ENCODE measurements around the gene TPH2.

Gene TPH2

DNA sequence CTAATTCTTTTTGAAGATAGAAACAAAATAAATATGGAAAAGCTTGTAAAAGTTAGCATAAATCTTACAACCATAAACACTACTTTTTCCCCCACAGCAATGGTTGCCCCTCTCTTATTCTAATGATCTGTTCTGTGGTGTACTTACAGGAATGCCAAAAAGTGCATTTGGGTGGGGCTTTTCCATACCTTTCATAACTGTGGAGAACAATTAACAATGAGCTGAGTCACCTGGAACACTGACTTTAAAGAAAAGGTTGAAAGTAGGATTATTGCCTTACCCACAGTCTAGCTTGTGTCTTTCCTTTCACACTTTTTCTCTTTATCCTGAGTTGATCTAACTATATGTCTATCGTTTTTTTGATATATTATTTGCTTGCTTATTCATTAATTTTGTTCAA, 86.9 kb downstream of the TPH2 start:
- in situ Hi-C loops (cut with MboI; ENCODE audit: low pct_unique_long_range_greater_than_20kb, low sequenced_read_pairs, unreplicated experiment) = no loop called here
- TF ChIP-seq, protein P1, sequence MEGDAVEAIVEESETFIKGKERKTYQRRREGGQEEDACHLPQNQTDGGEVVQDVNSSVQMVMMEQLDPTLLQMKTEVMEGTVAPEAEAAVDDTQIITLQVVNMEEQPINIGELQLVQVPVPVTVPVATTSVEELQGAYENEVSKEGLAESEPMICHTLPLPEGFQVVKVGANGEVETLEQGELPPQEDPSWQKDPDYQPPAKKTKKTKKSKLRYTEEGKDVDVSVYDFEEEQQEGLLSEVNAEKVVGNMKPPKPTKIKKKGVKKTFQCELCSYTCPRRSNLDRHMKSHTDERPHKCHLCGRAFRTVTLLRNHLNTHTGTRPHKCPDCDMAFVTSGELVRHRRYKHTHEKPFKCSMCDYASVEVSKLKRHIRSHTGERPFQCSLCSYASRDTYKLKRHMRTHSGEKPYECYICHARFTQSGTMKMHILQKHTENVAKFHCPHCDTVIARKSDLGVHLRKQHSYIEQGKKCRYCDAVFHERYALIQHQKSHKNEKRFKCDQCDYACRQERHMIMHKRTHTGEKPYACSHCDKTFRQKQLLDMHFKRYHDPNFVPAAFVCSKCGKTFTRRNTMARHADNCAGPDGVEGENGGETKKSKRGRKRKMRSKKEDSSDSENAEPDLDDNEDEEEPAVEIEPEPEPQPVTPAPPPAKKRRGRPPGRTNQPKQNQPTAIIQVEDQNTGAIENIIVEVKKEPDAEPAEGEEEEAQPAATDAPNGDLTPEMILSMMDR (IDR thresholded peaks at IDR 0.05; ENCODE audit: extremely low read depth, insufficient read depth, missing control alignments) = no peak
- DNase-seq (ENCODE audit: low spot score) = no peak

DNA sequence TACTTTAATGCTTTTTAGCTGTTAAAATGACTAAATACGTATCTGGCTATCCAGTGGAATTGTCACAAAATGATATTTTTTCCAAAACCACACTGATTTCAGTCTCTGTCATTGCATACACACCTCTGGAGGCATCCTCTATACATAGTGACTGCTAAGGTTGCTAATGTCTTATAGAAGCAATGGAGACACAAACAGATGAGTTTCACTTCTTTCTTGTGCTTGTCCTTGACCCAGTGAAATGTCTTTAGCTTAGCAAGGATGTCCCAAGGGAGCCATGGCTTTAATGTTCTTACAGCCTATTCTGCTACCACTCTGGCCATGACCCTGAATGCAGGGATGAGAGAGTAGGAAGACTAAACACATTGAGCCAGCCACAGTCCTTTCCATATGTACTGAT, 90.3 kb downstream of the TPH2 start:
- in situ Hi-C loops (cut with MboI; ENCODE audit: low pct_unique_long_range_greater_than_20kb, low sequenced_read_pairs, unreplicated experiment) = no loop called here
- TF ChIP-seq, protein P1 (IDR thresholded peaks at IDR 0.05; ENCODE audit: extremely low read depth, insufficient read depth, missing control alignments) = no peak
- DNase-seq (ENCODE audit: low spot score) = no peak

DNA sequence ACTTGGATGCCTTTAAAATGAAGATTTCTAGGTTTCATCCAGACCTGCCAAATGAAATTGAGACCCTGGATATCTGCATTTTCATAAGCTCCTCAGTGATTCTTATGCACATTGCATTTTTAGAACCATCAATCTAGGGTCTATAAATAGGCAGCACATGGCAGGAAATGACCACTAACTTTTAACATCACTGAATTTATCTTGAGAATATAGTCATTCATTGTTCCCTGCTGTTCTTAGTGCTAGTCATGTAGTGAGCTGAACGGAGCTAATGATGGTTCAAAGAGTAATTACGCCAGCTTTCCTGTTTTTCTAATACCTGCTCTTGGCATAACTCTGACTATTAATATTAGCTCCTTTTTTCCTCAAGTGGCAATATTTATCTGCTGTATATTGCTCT, 91.6 kb downstream of the TPH2 start:
- in situ Hi-C loops (cut with MboI; ENCODE audit: low pct_unique_long_range_greater_than_20kb, low sequenced_read_pairs, unreplicated experiment) = no loop called here

DNA sequence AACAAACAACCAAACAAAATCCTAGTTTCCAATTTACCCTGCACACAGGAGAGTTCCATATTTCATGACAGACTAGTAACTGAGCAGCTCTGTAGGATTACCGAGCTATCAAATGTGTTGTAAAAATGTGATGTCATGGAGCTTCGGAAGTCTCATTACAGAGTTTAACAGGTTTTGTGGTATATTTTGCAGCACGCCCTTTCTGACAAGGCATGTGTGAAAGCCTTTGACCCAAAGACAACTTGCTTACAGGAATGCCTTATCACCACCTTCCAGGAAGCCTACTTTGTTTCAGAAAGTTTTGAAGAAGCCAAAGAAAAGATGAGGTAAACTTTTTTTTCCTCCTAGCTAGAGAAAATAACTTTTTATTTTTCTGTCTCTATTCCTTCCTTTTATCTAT, 92.4 kb downstream of the TPH2 start:
- TF ChIP-seq, protein P1 (IDR thresholded peaks at IDR 0.05; ENCODE audit: extremely low read depth, insufficient read depth, missing control alignments) = no peak
- in situ Hi-C loops (cut with MboI; ENCODE audit: low pct_unique_long_range_greater_than_20kb, low sequenced_read_pairs, unreplicated experiment) = no loop called here
- no peak for DNase-seq (ENCODE audit: low spot score)

More for the DNA sequence above, 91.6 kb downstream of the TPH2 start:
- TF ChIP-seq, protein P1 (IDR thresholded peaks at IDR 0.05; ENCODE audit: extremely low read depth, insufficient read depth, missing control alignments) = no peak
- DNase-seq (ENCODE audit: low spot score) = no peak

DNA sequence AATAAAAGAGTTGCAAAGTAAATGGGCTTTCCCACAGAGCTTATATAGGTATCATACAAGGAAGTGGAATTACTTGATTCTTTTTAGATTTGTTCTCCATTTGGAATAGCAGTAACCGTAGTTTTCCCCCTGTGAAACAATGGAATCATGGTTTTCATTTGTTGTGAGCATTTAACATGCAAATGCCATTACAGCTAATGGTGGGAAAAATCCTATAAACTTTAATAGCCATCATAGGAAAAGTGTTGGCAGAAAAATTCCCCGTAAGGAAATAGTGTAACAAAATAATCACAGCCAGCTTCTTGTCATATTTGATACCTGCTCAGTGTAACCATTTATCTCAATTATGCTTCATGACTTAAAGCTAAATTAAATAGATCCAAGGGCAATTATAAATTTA, 95.3 kb downstream of the TPH2 start:
- TF ChIP-seq, protein P1 (IDR thresholded peaks at IDR 0.05; ENCODE audit: extremely low read depth, insufficient read depth, missing control alignments) = no peak
- in situ Hi-C loops (cut with MboI; ENCODE audit: low pct_unique_long_range_greater_than_20kb, low sequenced_read_pairs, unreplicated experiment) = no loop called here
- no peak for DNase-seq (ENCODE audit: low spot score)

DNA sequence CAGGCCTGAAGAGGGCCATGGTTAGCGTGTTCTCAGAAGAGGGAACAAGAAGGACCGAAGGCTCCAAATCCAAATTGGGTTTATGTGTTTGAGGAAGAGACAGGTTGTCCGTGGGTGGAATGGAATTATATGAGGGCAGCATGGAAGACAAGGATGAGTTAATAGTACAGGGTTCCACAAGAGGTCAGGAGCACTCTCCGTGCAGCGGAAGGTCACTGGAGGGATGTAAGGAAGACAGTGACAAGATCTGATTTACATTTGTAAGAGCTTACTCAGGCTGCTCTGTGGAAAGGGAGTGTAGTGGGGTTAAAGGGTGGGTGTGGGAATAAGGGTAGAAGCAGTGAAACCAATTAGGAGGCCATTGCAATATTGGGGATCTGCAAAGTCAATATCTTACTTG, 97.0 kb downstream of the TPH2 start:
- TF ChIP-seq, protein P1 (IDR thresholded peaks at IDR 0.05; ENCODE audit: extremely low read depth, insufficient read depth, missing control alignments) = no peak
- DNase-seq (ENCODE audit: low spot score) = no peak
- in situ Hi-C loops (cut with MboI; ENCODE audit: low pct_unique_long_range_greater_than_20kb, low sequenced_read_pairs, unreplicated experiment) = no loop called here

DNA sequence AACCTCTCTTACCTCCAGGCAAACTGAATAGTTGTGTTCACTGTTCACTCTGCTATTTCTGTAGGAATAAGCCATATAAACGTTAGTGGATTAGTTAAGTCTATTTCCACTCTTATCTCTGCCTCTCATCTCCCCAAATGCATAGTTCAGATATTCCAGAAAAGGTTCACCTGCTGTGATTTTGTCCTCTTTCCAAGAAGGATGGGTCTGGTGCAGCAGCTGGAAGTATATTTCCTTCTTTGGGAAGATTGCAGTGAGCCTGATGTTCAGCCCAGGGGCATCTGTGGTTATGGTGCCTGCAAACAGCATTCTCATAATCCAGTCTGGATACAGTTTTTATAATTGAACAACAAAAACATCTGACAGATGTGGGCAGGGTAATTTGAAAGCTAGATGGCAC, 97.7 kb downstream of the TPH2 start:
- TF ChIP-seq, protein P1 (IDR thresholded peaks at IDR 0.05; ENCODE audit: extremely low read depth, insufficient read depth, missing control alignments) = no peak
- DNase-seq (ENCODE audit: low spot score) = no peak
- in situ Hi-C loops (cut with MboI; ENCODE audit: low pct_unique_long_range_greater_than_20kb, low sequenced_read_pairs, unreplicated experiment) = no loop called here

Data from GM13977 (cell line).